ENCODE results near the gene C9orf40.

The C9orf40 gene

GRCh38 chr9:74935008-74935407 is 17.7 kb downstream of the C9orf40 start:
- DNase-seq: no peak

GRCh38 chr9:74921737-74922136 is 31.0 kb downstream of the C9orf40 start:
- DNase-seq: no peak

GRCh38 chr9:74920944-74921626 is 31.6 kb downstream of the C9orf40 start:
- DNase-seq: no peak

- no peak for DNase-seq
Measured at GRCh38 chr9:74910036-74910435, 42.7 kb downstream of the C9orf40 start.

GRCh38 chr9:74908665-74909064 is 44.0 kb downstream of the C9orf40 start:
- DNase-seq: no peak

GRCh38 chr9:74907085-74907484 is 45.6 kb downstream of the C9orf40 start:
- DNase-seq: no peak

GRCh38 chr9:74901001-74901400 is 51.7 kb downstream of the C9orf40 start:
- DNase-seq: no peak

Measured in DMS79 (cell line).